GM12801 (cell line): Measurements from ENCODE around the gene DHRS7B.

Source experiments
- CTCF ChIP-seq: IDR thresholded peaks from one replicate; pipeline ENCODE4 v1.5.1; 2011; ENCODE audit warnings: control low read depth; ENCODE audit not compliant: insufficient read length; ENCODE audit errors: extremely low read depth

The DHRS7B gene

GRCh38 chr17:21165922-21166594 lies 39.3 kb downstream of the DHRS7B start:
- TF ChIP-seq CTCF: no peak

GRCh38 chr17:21166595-21167210 lies 39.9 kb downstream of the DHRS7B start:
- TF ChIP-seq CTCF: no peak

- TF ChIP-seq CTCF: no peak
Observed at GRCh38 chr17:21167303-21167702, 40.5 kb downstream of the DHRS7B start.

GRCh38 chr17:21168555-21168865 lies 41.7 kb downstream of the DHRS7B start:
- TF ChIP-seq CTCF: no peak

- TF ChIP-seq CTCF: no peak
Observed at GRCh38 chr17:21169496-21169895, 42.7 kb downstream of the DHRS7B start.

GRCh38 chr17:21170809-21171208 lies 44.0 kb downstream of the DHRS7B start:
- TF ChIP-seq CTCF: no peak

- TF ChIP-seq CTCF: no peak
Observed at GRCh38 chr17:21171309-21171922, 44.7 kb downstream of the DHRS7B start.
